Stimulated activated CD4-positive, alpha-beta T cell treated with anti-CD3 and anti-CD28 coated beads, Interleukin-1b, Interleukin-23, amount 100 ng/mL, for 4 hours (primary cell): ENCODE results near the gene CELF4.

ENCODE experiments used
- DNase-seq, 2 donors: peaks; one replicate each; pipeline ENCODE4 v3.0.0-alpha.2; 2020; ENCODE audit warnings: low read depth in 2 of 2

Gene CELF4

DNA sequence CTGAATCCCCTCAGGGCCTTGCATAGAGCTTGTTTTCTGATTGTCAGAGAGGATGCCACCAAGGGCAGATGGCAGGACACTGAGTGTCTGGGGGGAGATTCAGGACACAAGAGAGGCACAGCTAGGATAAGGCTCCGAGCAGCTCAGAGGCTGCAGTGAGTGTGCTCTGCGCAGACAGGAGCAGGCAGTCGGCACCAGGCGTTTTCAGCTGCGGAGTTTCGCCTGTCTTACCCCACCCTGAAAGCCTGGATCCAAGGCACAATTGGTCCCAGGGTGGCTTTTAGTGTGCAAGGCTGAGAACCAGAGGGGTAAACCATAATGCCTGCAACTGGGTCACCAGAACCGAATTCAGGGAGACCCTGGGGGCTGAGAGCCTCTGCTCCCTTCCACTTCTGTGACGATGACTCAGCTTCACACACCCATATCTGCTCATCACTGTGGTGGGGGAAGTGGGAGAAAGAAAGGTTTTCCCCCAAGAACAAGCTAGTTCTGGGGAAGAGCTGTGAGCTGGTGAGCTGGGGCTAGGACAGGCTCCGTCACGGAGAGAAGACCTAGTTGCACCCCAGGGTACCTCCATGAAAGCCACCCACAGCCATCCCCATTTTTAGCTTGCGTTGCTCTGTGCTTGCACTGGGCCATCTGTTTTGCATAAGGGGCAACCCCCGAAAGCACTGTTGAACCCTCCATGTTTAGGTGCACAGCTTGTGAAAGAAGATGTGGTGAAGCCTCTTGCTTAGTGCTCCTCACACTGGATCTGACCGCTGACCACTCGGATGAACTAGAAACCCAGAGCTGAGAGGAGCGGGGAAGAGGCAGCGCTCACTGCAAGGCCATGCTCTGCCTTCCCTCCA is 173.7 kb downstream of the CELF4 start:
- no peak for DNase-seq

GRCh38 chr18:37391156-37391555 is 174.4 kb downstream of the CELF4 start:
- DNase-seq = no peak

GRCh38 chr18:37390687-37391086 is 174.9 kb downstream of the CELF4 start:
- no peak for DNase-seq

DNA sequence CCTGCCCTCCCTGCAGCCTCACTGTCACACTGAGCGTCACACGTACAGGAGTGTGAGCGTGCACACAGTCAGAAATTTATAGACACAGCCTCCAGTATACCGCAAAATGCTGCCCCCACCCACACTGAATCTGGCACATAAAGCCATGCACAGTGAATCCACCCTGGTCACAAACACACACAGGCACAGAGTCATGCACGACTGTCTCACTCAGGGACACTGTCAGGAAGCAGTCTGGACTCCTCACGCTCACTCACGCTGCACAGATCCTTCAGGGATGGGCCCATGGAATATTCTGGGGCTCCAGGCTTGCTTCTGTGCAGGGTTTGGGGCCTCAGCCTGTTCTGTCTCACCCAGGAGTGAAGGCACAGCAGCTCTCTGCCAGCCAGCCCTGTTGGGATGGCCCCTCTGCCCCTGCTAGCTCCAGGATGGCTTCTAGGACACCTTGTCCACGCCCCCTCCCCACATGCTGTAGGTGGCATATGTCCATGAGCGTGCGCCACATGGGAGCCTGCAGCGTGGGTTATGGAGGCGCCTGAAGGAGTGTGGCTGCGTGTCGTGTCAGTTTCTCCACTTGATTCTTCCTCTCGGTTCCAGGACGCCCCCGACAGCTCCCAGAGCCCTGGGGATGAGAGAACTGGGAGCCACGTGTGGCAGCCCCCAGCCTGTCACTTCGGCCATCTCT is 175.8 kb downstream of the CELF4 start:
- DNase-seq = no peak

GRCh38 chr18:37389041-37389440 is 176.6 kb downstream of the CELF4 start:
- no peak for DNase-seq

- DNase-seq = no peak
Measured at GRCh38 chr18:37388413-37388812, 177.2 kb downstream of the CELF4 start.

GRCh38 chr18:37385846-37386778 is 179.5 kb downstream of the CELF4 start:
- no peak for DNase-seq

DNA sequence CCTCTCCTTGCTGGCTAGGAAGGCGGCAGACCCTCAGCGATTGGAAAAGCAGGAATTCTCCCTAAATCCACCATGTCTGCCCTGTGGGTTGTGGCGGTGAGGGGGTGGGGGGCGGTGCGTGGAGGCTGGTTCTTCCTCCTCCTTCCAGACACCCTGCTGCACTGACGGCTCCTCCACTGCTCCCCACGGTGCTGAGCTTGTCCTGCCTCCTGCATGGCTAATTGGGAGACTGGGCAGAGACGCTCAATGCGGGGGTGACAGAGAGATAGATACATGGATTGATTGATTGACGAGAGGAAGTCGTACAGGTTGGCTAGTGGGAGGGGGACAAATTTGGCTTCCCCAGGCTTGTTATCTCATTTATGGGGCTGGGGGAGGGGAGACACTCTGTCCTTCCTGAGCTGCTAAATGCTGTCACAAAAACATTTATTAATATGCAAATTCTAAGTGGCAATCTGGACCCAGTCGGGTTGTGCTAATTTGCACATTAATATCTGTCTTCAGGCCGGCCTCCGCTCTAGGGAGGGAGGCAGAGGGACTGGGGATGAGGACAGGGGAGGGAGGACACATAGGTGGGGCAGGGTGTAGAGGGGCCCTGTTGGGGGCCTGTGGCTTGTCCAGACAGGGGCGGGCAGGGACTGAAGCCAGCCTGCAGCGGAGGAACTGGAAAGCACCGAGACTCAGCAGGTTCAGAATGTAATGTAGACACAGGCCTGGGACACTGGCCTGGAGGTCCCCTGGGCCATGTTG is 181.6 kb downstream of the CELF4 start:
- DNase-seq = no peak

DNA sequence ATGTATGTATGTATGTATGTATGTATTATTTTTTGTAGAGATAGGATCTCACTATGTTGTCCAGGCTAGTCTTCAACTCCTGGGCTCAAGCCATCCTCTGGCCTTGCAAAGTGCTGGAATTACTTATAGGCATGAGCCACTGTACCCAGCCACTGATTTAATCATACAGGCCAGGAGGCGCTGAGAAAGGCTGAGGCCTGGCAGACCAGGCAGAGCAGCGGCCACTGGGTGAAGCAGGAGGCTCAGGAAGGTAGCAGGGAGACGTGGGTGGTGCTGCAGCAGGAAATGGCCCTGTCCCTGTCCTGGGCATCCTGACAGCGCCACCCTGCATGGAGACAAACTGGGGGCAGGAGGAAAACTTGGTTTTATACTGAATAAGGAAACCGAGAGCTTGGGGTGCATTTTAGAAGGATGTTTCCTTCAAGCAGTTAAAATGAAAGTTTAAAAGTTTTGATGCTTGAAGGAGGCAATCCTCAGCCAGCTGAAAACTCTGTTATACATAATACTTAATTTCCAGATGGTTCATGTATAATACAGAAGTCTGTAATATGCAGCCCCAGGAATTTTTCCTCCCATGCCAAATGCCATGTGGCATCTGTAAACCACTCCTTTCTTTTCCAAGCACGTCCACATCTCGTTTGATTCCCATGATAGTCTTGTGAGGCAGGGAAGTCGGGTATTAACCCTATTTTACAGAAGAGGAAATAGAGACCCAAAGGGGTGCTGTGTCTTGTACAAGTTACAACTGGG is 182.4 kb downstream of the CELF4 start:
- DNase-seq = no peak

- no peak for DNase-seq
Measured at GRCh38 chr18:37381554-37381953, 184.0 kb downstream of the CELF4 start.

DNA sequence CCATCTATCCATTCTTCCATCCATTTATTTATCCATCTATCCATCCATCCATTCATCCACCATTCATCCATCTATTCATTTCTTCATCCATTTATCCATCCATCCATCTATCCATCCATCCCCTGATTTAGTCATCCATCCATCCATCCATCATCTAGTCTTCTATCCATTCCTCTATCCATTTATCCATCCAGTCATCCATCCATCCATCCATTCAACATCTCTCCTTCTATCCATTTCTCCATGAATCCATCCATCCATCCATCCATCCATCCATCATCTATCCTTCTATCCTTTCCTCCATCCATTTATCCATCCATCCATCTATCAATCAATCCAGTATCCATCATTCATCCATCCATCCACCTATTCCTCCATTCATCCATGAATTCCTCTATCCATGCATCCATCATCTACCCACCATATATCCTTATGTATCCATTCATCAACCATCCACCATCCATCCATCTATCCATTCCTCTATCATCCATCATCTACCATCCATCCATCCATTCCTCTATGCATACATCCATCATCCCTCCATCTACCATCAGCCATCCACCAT is 185.0 kb downstream of the CELF4 start:
- no peak for DNase-seq

DNA sequence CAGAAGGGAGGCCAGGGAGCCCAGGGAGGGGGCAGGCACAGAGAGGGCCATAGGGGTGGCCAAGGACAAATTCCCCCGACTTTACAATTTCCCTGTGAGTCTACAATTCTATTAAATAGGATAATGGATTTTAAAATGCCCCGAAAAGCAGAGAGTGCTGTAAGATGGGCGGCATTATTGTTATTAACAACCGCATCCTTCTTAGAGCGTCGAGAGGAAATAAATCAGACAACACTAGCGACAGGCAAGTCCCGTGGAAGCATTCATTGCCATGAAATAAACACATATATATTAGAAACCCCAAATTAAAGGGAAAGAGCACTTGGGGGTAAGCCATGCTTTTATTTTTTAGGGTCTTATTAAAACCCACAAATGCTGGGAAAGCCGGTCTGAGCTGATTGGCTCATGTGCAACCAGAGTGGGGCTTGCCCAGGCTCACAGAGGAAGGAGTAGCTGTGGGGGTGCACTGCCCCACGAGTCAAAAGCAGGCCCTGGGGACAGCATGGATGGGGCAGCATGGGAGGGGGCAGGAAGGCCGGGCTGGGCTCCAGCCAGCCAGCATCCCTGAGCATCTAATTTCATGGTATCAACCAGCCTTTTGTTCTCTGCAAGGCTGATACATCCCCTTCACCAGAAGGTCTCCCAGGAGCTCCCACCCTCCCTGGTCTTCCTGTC is 187.1 kb downstream of the CELF4 start:
- no peak for DNase-seq

GRCh38 chr18:37375181-37375580 is 190.4 kb downstream of the CELF4 start:
- no peak for DNase-seq

- no peak for DNase-seq
Measured at GRCh38 chr18:37368110-37368954, 197.3 kb downstream of the CELF4 start.

- DNase-seq = no peak
Measured at GRCh38 chr18:37364237-37364636, 201.4 kb downstream of the CELF4 start.

DNA sequence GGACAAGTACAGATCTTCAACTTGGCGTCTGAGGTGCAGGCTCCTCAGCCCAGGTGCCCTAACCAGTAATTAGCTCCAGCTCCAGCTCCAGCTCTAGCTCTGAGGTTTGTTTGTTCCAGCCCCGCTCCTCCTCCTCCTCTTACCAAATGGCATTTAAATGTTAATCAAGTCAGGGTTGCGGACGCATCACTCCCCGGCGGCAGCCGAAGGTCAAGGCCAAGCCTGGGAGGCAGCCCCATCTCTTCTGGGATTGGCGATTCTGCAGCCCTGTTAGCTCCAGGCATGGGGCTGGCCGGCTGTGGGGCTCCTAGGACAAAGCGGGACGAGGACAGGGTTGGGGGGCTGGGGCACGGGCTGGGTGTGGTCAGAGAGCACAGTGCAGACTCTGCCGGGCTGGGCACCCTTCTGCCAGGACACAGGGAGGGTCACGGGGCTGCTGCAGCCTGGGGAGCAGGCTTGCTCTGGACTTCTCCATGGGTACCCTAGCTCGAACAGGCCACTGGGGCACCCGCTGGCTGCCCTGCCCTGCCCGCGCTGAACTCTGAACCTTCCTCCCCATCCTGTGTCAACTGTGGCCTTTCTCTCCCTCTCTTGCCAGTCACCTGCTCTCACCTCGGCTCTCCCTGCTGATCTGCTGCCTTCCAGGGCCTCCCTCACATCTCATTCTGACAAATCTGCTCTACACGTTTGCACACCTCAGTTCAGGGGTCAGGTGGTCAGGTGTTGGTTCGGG is 203.3 kb downstream of the CELF4 start:
- DNase-seq = no peak

DNA sequence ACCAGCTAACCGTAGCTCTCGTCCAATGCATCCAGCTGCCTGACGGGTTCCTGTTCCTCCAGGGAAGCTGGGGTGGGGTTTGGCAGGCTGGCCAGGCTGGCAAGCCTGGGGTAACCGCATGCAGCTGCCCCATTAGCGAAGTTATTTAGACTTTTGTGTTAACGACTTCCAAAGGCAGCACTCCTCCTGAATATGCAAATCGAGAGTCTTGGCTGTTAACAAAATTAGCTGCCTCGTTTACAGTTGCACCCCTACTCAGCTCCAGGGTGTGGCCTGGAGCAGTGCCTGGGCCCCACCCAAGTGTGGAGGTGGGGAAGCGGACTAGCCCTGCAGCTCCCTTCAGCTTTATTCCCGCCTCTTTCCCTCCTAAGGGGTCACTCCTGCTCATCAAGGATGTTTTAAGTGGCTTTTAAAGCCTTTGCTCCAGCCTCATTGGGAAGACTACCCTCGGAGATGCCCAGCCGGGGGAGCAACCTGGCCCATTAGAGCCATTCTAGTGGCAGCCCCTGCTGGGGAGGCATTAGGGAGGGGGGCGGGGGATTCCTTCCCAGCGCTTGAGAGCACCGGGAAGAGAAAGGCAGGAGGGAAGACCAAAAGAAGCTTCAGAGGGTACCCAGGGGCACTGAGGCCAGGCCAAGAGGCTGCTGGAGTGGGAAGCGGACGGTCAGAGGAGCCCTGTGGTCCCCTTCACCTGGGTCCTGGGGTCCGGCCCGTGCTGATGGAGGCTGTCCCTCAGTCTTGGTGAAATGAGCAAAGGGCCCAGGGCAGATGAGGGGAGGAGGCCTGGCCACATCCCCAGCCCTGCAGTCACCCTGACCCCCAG is 204.1 kb downstream of the CELF4 start:
- DNase-seq = no peak
